SIG-M5 treated with dmso at 0.1 percent for 504 hours (cell line): ENCODE results near the gene GTSE1.

Experiments
- DNase-seq: peaks from one replicate; lab custom pipeline; 2025; ENCODE audit not compliant: unreplicated experiment; lab: John Stamatoyannopoulos, UW

GTSE1 gene

DNA sequence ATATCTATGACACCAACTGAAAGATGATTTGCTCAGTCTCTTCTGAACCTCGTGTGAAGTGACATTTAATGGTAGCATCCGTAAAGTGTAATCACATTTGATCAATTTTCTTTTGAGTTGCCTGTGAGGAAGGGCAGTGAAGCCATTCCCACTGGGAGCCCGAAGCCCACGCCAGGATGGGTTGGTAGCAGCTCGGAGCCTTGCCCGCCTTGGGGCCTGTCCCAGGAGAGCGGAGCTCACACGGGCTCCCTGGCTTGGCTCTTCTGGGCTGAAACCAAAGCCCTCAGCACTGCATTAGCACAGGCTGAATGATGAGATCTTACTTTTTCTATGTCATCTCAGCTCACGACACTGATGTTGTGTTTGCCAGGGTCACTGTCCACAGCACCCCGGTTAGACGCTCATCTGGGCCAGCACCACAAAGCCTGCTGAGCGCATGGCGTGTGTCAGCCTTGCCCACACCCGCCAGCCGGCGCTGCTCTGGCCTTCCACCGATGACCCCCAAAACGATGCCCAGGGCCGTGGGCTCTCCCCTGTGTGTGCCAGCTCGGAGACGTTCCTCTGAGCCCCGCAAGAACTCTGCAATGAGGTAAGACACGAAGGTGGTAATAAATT lies 29.5 kb downstream of the GTSE1 start:
- DNase-seq = no peak

- DNase-seq = no peak
Measured at GRCh38 chr22:46327691-46328465, 31.2 kb downstream of the GTSE1 start.

DNA sequence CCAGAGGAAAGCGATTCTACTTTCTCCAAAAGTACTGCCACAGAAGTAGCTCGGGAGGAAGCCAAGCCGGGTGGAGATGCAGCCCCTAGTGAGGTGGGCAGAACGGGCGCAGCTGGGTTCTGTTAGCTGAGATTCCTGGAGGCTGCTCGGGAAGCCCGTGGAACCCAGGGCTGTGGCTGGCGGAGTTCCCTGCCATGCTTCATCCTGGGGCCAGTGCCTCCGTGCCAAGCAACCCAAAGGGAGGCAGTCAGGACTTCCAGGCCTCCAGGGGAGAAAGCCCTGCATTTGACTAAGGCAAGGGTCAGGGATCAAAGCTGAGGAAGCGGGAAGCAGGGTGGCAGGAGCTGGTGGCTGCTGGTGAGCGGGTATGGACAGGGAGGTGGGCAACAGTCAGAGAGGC lies 32.1 kb downstream of the GTSE1 start:
- no peak for DNase-seq

DNA sequence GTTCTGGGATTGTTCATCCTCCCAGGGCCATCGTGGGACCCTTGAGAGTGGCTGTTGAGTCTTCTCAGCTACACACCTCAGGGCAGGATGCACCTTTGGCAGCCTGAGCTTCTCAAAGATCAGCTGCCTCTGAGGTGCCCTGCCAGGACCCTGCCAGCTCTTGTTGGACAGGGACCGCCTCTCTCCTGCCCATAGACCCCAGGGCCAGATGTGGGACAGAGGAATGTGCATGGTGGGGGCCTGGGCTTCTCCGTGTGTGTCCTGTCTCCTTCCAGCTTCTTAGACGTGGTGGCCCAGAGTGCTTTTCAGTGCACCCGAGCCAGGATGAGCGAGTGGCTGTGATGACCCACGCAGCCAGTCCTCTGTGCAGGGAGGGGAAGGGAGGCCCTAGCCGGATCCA lies 32.9 kb downstream of the GTSE1 start:
- no peak for DNase-seq

DNA sequence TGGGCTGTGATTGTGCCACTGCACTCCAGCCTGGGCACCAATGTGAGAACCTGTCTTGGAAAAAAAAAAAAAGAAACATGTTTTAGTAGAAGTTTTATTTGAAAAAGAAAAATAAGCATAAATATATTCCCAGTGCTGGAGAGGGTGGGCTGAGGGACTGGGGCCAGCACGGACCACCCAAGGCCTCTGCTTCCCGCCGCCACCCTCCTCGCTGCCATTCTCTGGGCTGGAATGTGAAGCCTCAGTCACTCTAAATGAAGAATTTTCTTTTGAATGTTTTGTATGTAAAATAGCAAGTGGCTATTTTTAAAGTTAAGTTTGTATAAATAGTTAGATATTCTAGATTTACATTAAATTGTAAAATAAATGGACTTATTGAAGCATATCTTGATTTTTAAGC lies 33.8 kb downstream of the GTSE1 start:
- DNase-seq = no peak

DNA sequence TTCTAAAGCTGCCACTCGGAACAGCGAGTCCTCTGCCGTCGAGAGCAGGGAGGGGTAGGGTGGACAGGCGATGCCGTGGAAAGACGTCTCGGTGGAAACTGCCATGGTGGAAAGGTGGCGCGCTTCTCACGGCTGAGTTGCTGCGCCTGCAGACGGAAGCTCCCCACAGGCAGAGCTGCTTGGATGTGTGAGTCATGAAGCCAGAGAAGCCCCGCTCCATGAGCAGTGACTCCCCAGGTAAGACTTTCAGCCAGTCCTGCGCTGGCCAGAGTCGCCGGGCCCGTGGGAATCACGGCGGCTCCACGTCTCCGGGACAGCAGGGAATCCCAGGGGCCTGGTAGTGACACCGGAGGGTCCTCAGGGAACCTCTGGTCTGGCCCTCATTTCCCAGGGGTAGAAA lies 34.8 kb downstream of the GTSE1 start:
- no peak for DNase-seq

GRCh38 chr22:46335201-46336118 lies 38.8 kb downstream of the GTSE1 start, which contains the start of gene TRMU:
TRMU (plus strand) TSS chr22:46335714; CDS start chr22:46335765, 51 bp downstream.
- peak; percentile 62 for DNase-seq

GRCh38 chr22:46336119-46337078 lies 39.7 kb downstream of the GTSE1 start:
- no peak for DNase-seq

- DNase-seq = no peak
Measured at GRCh38 chr22:46337870-46338269, 41.2 kb downstream of the GTSE1 start.

DNA sequence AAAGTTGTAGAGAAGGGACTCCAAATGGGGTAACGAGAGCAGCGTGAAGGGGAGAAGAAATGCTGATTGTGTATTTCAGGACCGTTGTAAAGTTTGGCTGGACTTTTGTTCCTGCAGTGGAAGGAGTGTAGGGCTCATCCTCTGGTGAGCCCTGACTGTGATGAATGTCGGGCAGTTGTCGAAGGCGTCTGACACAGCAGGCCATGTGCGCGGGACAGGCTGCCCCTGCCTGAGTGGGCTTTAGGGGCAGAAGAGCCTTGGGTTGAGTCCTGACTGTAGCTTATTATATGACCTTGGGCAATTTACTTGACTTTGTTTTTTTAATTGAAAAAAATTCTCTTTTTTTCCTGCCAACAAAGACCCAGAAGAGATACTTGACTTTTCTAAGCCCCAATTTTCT lies 42.0 kb downstream of the GTSE1 start:
- DNase-seq = no peak

DNA sequence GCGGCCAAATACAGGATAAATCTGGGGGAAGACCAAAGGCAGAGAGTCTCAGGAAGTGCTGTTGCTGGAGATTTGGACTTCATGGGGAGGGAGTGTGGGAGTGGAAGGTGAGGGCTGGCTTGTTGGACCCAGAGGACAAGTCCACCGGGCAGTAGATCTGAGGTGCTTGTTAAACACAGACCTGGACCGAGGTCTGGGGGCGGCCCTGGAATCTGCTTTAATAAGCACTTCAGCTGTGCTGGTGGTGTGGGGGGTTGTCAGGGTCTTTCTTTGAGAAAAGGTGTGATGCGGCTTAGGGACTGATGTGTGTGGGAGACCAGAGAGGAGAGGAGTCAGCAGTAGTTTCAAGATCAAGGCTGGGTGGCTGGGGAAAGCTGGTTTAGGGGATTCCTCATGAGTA lies 43.3 kb downstream of the GTSE1 start:
- DNase-seq = no peak

- DNase-seq = no peak
Measured at GRCh38 chr22:46340676-46341075, 44.0 kb downstream of the GTSE1 start.

- DNase-seq = no peak
Measured at GRCh38 chr22:46346680-46347405, 50.2 kb downstream of the GTSE1 start.

DNA sequence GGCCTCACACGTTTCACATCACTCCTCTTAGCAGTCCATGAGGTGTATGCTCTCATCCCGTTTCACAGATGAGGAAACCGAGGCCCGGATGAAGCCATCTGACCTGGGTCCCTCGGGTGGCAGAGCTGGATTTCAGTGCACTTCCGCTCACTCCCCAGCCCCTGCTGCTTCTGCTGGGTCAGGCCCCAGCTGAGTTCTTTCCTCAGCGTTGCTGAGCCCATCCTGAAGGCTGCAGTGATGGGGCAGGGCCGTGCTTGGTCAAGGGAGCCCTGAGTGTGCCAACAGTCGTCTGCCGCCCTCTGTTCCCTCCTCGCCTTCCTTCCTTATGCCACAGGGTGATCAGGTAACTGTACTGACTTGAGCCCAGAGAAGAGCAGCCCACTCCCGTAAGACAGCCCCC lies 51.0 kb downstream of the GTSE1 start:
- no peak for DNase-seq

DNA sequence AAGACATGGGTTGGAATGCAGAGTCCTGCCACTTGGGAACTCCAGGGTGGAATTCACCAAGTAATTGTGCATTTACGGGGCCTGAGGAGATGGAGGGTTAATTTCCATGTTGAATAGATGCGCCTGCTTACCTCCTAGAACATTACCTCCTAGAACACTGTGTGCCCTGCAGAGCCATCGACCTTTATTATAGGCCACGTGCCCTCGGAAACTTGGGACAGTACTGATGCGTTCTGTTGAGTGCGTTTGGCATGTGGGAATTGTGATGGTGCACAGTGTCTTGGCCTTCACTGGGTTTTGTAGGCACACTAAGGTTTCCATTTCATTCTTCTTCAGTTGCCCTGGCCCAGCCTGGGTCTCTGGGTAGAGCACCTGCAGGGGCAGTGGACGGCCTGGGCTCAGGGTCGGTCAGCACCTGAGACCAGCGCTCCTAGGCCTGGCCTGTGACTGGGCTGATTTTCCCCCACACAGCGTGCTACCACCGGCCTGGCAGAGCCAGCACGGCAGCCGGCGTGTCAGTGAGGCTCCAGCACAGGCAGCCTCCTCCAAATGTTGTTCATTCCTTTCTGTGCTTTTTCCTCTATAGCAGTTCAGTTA lies 51.5 kb downstream of the GTSE1 start:
- no peak for DNase-seq

DNA sequence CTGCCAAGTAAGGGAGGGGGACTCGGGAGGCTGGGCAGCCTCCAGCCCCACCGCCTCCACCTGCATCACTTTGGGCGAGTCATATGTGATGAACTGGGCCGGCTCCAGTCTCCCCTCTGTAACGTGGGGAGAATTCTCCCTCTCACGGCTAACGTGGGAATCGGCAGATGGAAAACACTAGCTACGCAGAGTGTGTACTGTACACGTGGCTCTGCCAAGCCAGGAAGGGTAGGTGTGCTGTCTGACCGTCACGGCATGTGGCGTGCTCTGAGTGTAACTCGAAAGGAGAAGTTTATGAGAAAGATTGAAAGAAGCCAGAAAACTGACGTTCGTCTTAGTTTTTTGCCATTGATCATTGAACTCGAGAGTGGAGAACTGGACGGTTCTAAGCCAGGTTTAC lies 52.6 kb downstream of the GTSE1 start:
- no peak for DNase-seq

- no peak for DNase-seq
Measured at GRCh38 chr22:46349681-46350080, 53.0 kb downstream of the GTSE1 start.

DNA sequence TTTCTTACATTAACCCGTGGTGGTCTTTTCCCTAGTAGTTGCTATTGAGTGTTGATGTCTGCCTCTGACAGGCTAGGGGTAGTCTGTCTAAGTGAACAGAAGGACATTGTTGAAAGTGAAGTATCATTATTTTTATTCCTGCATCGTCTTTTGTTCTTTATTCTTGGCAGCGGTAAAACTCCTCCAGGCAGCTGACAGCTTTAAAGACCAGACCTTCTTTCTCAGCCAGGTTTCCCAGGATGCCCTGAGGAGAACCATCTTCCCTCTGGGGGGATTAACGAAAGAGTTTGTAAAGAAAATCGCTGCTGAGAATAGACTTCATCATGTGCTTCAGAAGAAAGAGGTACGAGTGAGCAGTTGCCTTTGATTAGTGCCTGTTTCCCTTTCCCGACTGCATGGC lies 53.5 kb downstream of the GTSE1 start:
- no peak for DNase-seq

DNA sequence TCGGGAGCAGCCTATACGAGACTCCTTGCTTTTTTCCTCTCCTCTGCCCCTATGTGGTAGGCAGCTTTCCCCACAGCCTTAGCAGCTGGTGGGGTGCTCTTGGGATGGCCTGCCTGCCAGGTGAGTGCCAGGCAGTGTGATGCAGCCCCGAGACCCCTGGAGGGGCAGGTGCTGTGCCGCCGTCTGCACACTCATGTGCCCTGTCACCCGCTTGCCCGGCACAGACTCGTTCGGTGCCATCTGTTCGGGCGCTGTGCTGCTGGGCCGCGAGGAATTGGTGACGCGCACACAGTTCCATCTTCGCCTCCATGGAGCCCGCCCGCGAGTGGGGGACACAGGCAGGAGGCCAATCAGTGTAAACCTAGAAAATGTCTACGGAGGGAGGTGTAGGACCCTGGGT lies 54.0 kb downstream of the GTSE1 start:
- no peak for DNase-seq
